ENCODE measurements around the gene DOCK2. TPM values are rescaled to one million over a fixed set of nuclear protein-coding genes. Genes with fewer than 3 reads are reported as not detected.

The DOCK2 gene
- total and polyA plus RNA-seq, 2 of the 8 experiments (the other 6 are each of a cell fraction or from before 2014, with no cell fraction given), result 3.9 to 5.7 TPM

DNA sequence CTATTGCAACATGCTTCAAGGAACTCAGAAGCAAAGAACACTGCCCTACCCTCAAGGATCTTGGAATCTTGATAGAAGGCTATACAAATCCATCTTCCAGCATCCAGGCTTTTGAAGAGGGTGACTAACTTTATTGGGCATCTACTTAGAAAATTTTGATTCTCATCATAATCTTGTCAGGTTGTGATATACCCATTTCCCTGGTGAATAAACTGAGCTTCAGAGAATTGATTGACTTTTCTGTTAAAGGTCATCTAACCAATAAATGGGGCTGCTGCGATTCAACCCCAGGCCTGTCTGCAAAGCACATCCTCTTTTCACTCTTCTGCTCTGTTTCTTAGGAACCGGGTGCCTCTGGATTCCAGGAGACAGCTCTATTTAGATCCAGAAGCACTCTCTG lies 363.1 kb downstream of the DOCK2 start:
- Histone ChIP-seq H2AFZ (ENCODE audit: low read length) (no peak overlapping the region), H3K23me2 (ENCODE audit: low read depth, low read length) (no peaks in the 10 kb centered on the region), H4K8ac (ENCODE audit: extremely low read depth, insufficient read depth, low read length) (no peak overlapping the region), H2BK15ac (ENCODE audit: low read length) (no peak overlapping the region), H3K14ac (ENCODE audit: insufficient read length) (no peak overlapping the region), H3K4me3 (ENCODE audit: extremely low read depth in 1 of 4, insufficient read depth in 2 of 4, low read depth in 3 of 4, low read length in 4 of 4) (no peak overlapping the region), H3K79me1 (ENCODE audit: low read depth, low read length) (no peaks in the 10 kb centered on the region), H3K9me3 (ENCODE audit: insufficient read depth in 2 of 2, low read depth in 1 of 2, low read length in 1 of 2) (no peaks in the 10 kb centered on the region), H4K20me1 (replicated peaks in 1 of 2; ENCODE audit: control insufficient read depth in 1 of 2, insufficient read depth in 2 of 2, low read length in 2 of 2) (no peaks in the 10 kb centered on the region), H3K18ac (ENCODE audit: extremely low read depth, low read length) (no peak overlapping the region), H3K23ac (ENCODE audit: insufficient read length) (no peak overlapping the region), H4K5ac (ENCODE audit: insufficient read length, low read depth, low read length) (no peak overlapping the region), H3K27me3 (replicated peaks in 1 of 4; ENCODE audit: control insufficient read depth in 3 of 4, extremely low read depth in 1 of 4, insufficient read depth in 3 of 4, low read length in 3 of 4) (no peaks in the 10 kb centered on the region), H3K56ac (replicated peaks; ENCODE audit: insufficient read length, low read depth, low read length) (no peak overlapping the region), H3K4me1 (replicated peaks in 1 of 4; ENCODE audit: control insufficient read depth in 3 of 4, insufficient read depth in 4 of 4, low read length in 3 of 4) (no peaks in the 10 kb centered on the region), H2BK5ac (ENCODE audit: low read depth, low read length) (no peak overlapping the region), H3K4me2 (ENCODE audit: insufficient read depth in 1 of 2, low read depth in 2 of 2, low read length in 2 of 2) (no peak overlapping the region), H2BK120ac (replicated peaks; ENCODE audit: low read depth, low read length) (no peak overlapping the region), H3K79me2 (ENCODE audit: control insufficient read depth in 1 of 2, insufficient read depth in 2 of 2, low read length in 2 of 2) (no peaks in the 10 kb centered on the region), H2BK12ac (ENCODE audit: low read depth, low read length) (no peak overlapping the region), H4K91ac (replicated peaks; ENCODE audit: insufficient read length, low read length) (no peak overlapping the region), H3K4ac (replicated peaks; ENCODE audit: insufficient read length, low read depth, low read length) (no peak overlapping the region), H2BK20ac (ENCODE audit: low read length) (no peak overlapping the region), H3K9ac (replicated peaks in 1 of 4; ENCODE audit: extremely low read depth in 1 of 4, low read depth in 3 of 4, low read length in 3 of 4) (no peak overlapping the region), H3K27ac (ENCODE audit: low read depth, low read length) (no peak overlapping the region), H3K36me3 (ENCODE audit: control insufficient read depth in 2 of 4, insufficient read depth in 4 of 4, low read length in 3 of 4) (no peaks in the 10 kb centered on the region), H2AK5ac (ENCODE audit: low read depth, low read length) (no peak overlapping the region)
- FAIRE-seq, result no peak
- POLR2A ChIA-PET (ENCODE audit: partially characterized antibody), result no interaction called here
- CTCF ChIA-PET (ENCODE audit: partially characterized antibody), result interaction anchor here (2.1 to 2.3 kb wide), 2 partner anchors 20 to 71 kb away, joined by 7 to 12 read pairs; partner anchors contain the start of gene INSYN2B
- no peak for DNase-seq (ENCODE audit: low read depth in 1 of 2, low spot score in 2 of 2)
- 92% methylated on average over 2 of the region's 2 CpGs; no CpG with 5 or more reads in 1 of the 2 experiments for WGBS, 2 experiments (ENCODE audit: extremely low coverage in 1 of 2, insufficient coverage in 1 of 2, insufficient read length in 1 of 2, insufficient replicate concordance in 2 of 2, low coverage in 1 of 2, low lambda C conversion rate in 2 of 2, missing lambda C conversion rate in 1 of 2)
- TF ChIP-seq NANOG (IDR thresholded peaks at IDR 0.05; ENCODE audit: insufficient read depth, low read depth, low read length, poor library complexity, severe bottlenecking) (no peak), NRF1 (IDR thresholded peaks at IDR 0.05; ENCODE audit: low read depth, low read length) (no peak), CEBPB (IDR thresholded peaks at IDR 0.05; ENCODE audit: low read depth, low read length) (no peak), HDAC6 (IDR thresholded peaks at IDR 0.05; ENCODE audit: low read depth, low read length) (no peak), SAP30 (IDR thresholded peaks at IDR 0.05; ENCODE audit: insufficient read depth, insufficient replicate concordance, low read length) (no peak), JUND (IDR thresholded peaks at IDR 0.05; ENCODE audit: low read length) (no peak), ATF2 (IDR thresholded peaks at IDR 0.05; ENCODE audit: low read length) (no peak), BACH1 (IDR thresholded peaks at IDR 0.05; ENCODE audit: low read length) (no peak), KDM1A (IDR thresholded peaks at IDR 0.05; ENCODE audit: borderline replicate concordance, low read length) (no peak), MAX (IDR thresholded peaks at IDR 0.05) (no peak), RXRA (IDR thresholded peaks at IDR 0.05; ENCODE audit: insufficient read depth, low read depth, low read length) (no peak)
- TF ChIP-seq, protein P1, sequence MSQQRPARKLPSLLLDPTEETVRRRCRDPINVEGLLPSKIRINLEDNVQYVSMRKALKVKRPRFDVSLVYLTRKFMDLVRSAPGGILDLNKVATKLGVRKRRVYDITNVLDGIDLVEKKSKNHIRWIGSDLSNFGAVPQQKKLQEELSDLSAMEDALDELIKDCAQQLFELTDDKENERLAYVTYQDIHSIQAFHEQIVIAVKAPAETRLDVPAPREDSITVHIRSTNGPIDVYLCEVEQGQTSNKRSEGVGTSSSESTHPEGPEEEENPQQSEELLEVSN (IDR thresholded peaks at IDR 0.05), result no peak
